IMR-90 (cell line): ENCODE data around the gene ARNT2.

Experiments used
- CEBPB ChIP-seq: IDR thresholded peaks from 2 replicates; pipeline ENCODE4 v1.6.1; 2012; ENCODE audit warnings: low read depth, low read length, improper control_type of control experiment
- CHD1 ChIP-seq: IDR thresholded peaks from 2 replicates; pipeline ENCODE4 v1.6.1; 2012; ENCODE audit warnings: low read depth, low read length, improper control_type of control experiment
- CTCF ChIP-seq: conservative IDR thresholded peaks from 2 replicates; pipeline ENCODE4 v1.5.1; 2012; ENCODE audit warnings: mild to moderate bottlenecking, low read depth, low read length, improper control_type of control experiment
- ELK1 ChIP-seq: fragments of 150-350 bp; IDR thresholded peaks from 2 replicates; pipeline ENCODE4 v1.6.1; 2016; ENCODE audit warnings: low read depth, mild to moderate bottlenecking, low read length, moderate library complexity, borderline replicate concordance
- MAFK ChIP-seq: IDR thresholded peaks from 2 replicates; pipeline ENCODE4 v1.6.1; 2012; ENCODE audit warnings: low read depth, low read length, improper control_type of control experiment
- MAZ ChIP-seq: IDR thresholded peaks from 2 replicates; pipeline ENCODE4 v1.6.1; 2012; ENCODE audit warnings: low read depth, mild to moderate bottlenecking, low read length, improper control_type of control experiment, moderate library complexity, borderline replicate concordance
- MXI1 ChIP-seq: IDR thresholded peaks from 2 replicates; pipeline ENCODE4 v1.6.1; 2012; ENCODE audit warnings: low read depth, mild to moderate bottlenecking, low read length, moderate library complexity, borderline replicate concordance
- NFE2L2 ChIP-seq: fragments of 150-350 bp; IDR thresholded peaks from 2 replicates; pipeline ENCODE4 v1.6.1; 2016; ENCODE audit warnings: low read depth, mild to moderate bottlenecking, low read length
- POLR2A ChIP-seq: IDR thresholded peaks from 2 replicates; pipeline ENCODE4 v1.6.1; 2012; ENCODE audit warnings: mild to moderate bottlenecking, low read depth, low read length
- RAD21 ChIP-seq: IDR thresholded peaks from 2 replicates; pipeline ENCODE4 v1.6.1; 2012; ENCODE audit warnings: low read length, improper control_type of control experiment
- RFX5 ChIP-seq: IDR thresholded peaks from 2 replicates; pipeline ENCODE4 v1.8.0; 2012; ENCODE audit warnings: low read depth, mild to moderate bottlenecking, low read length, moderate library complexity

GRCh38 chr15:80396096-80396495, 8.1 kb upstream of the ARNT2 start:
- TF ChIP-seq CTCF (no peak), RFX5 (no peak), RAD21 (no peak), CHD1 (no peak), MXI1 (no peak), CEBPB (no peak), ELK1 (no peak), MAFK (no peak), POLR2A (no peak), MAZ (no peak), NFE2L2 (no peak)
